Fibroblast of lung (primary cell): ENCODE results near the gene SMKR1. TPM values are rescaled to one million over a fixed set of nuclear protein-coding genes. Genes with fewer than 3 reads are reported as not detected.

ENCODE experiments used
- DNase-seq, 2 donors: peaks; one replicate each; pipeline versions ENCODE4 v3.0.0 to v3.0.0-alpha.2; 2010; ENCODE audit warnings: low read depth in 2 of 2
- H2AFZ ChIP-seq: 2 replicates; pipeline ENCODE4 v1.5.1; 2012; ENCODE audit warnings: low read length, control low read depth, inconsistent platforms
- H3K27ac ChIP-seq: 2 replicates; pipeline ENCODE4 v1.5.1; 2011; ENCODE audit warnings: low read length, control low read depth; ENCODE audit not compliant: insufficient read depth
- H3K27me3 ChIP-seq: 2 replicates; pipeline ENCODE4 v1.5.1; 2011; ENCODE audit warnings: mild to moderate bottlenecking, low read length; ENCODE audit not compliant: control insufficient read depth, insufficient read depth
- H3K36me3 ChIP-seq: 2 replicates; pipeline ENCODE4 v1.5.1; 2011; ENCODE audit warnings: low read length; ENCODE audit not compliant: control insufficient read depth, insufficient read depth
- H3K4me1 ChIP-seq: 2 replicates; pipeline ENCODE4 v1.5.1; 2011; ENCODE audit warnings: low read length; ENCODE audit not compliant: control insufficient read depth, insufficient read depth; ENCODE audit errors: extremely low read depth
- H3K4me2 ChIP-seq: 2 replicates; pipeline ENCODE4 v1.5.1; 2011; ENCODE audit warnings: low read length, control low read depth; ENCODE audit not compliant: insufficient read depth; ENCODE audit errors: extremely low read depth
- H3K4me3 ChIP-seq, 4 experiments: fragments of 200-600 bp in 1 of 4; sonication (generic) in 1 of 4; replicated peaks in 1 of 4; 2 replicates each; pipeline ENCODE4 v1.5.1; 2011 to 2016; ENCODE audit warnings: low read length in 4 of 4, low read depth in 3 of 4, mild to moderate bottlenecking in 3 of 4, control low read depth in 2 of 4, inconsistent platforms in 1 of 4, mixed read lengths in 1 of 4; ENCODE audit not compliant: insufficient read depth in 1 of 4; ENCODE audit errors: control extremely low read depth in 1 of 4
- H3K79me2 ChIP-seq: 2 replicates; pipeline ENCODE4 v1.5.1; 2012; ENCODE audit warnings: mild to moderate bottlenecking, low read length, inconsistent platforms; ENCODE audit not compliant: control insufficient read depth, insufficient read depth
- H3K9ac ChIP-seq: 2 replicates; pipeline ENCODE4 v1.5.1; 2011; ENCODE audit warnings: mild to moderate bottlenecking, low read length, control low read depth; ENCODE audit not compliant: insufficient read depth
- H3K9me3 ChIP-seq: 2 replicates; pipeline ENCODE4 v1.5.1; 2012; ENCODE audit warnings: low read depth, low read length; ENCODE audit not compliant: control insufficient read depth, insufficient read depth
- H4K20me1 ChIP-seq: 2 replicates; pipeline ENCODE4 v1.5.1; 2011; ENCODE audit warnings: low read length; ENCODE audit not compliant: control insufficient read depth, insufficient read depth; ENCODE audit errors: extremely low read depth
- CTCF ChIP-seq, 2 donors: IDR thresholded peaks in 1 of 2; conservative IDR thresholded peaks in 1 of 2; 1 replicate in 1 of 2; 2 replicates in 1 of 2; pipeline ENCODE4 v1.5.1; 2011 to 2012; ENCODE audit warnings: low read length in 2 of 2, control low read depth in 1 of 2, inconsistent platforms in 1 of 2, low read depth in 1 of 2, mild to moderate bottlenecking in 1 of 2
- EZH2 ChIP-seq: IDR thresholded peaks from 2 replicates; pipeline ENCODE4 v1.5.1; 2012; ENCODE audit warnings: low read length, control low read depth, mild to moderate bottlenecking; ENCODE audit errors: missing control alignments
- polyA minus RNA-seq: library from RNA; depleted of rRNA, polyadenylated mRNA; stranded (reverse); fragments of >200 nt; gene quantifications from 2 replicates; pipeline ENCODE4 v1.2.3, GENCODE V29; 2011; ENCODE audit warnings: low replicate concordance
- polyA plus RNA-seq, 2 donors: library from polyadenylated mRNA; depleted of rRNA in 1 of 2; stranded (reverse) in 1 of 2; unstranded in 1 of 2; fragments of >200 nt; gene quantifications; 2 replicates each; pipeline ENCODE4 v1.2.1, GENCODE V29; 2011 to 2012; ENCODE audit warnings: missing spikeins in 1 of 2
- total RNA-seq: library from RNA; depleted of rRNA; stranded (reverse); fragments of >200 nt; gene quantifications from 2 replicates; pipeline ENCODE4 v1.2.1, GENCODE V29; 2014

SMKR1 gene
- total RNA-seq (0.51 and 3.5 TPM in 2 replicates), polyA plus RNA-seq (0.49 and 1.8 TPM in 2 replicates), polyA minus RNA-seq (not detected in 2 replicates)
- polyA plus RNA-seq (2012) = 0.38 and 1.3 TPM in 2 replicates

GRCh38 chr7:129501760-129502707, at the start of gene SMKR1:
Gene SMKR1, plus strand, starts transcription at chr7:129502531. Its CDS starts 294 bp downstream, at chr7:129502825.
- H3K79me2 ChIP-seq = no peaks in the 10 kb centered on the region
- H3K4me1 ChIP-seq = peaks cover 2% of the 10 kb centered on the region
- no peaks in the 10 kb centered on the region for H4K20me1 ChIP-seq
- no peaks in the 10 kb centered on the region for H3K36me3 ChIP-seq
- H3K27ac ChIP-seq = no peak within 1 kb of the TSS
- peak within 1 kb of the TSS; percentile 88 for H3K4me2 ChIP-seq
- peak within 1 kb of the TSS; percentile 53 for H3K9ac ChIP-seq
- peaks cover 4% of the 10 kb centered on the region for H3K27me3 ChIP-seq
- DNase-seq = peak; percentile 51 to 58
- peak within 1 kb of the TSS; percentile 69 for H2AFZ ChIP-seq
- no peaks in the 10 kb centered on the region for H3K9me3 ChIP-seq
- no peak for TF ChIP-seq CTCF (conservative IDR thresholded peaks at IDR 0.05 in 1 of 2, IDR thresholded peaks at IDR 0.05 in 1 of 2; ENCODE audit: low read depth in 1 of 2, low read length in 2 of 2)
- H3K4me3 ChIP-seq = peak within 1 kb of the TSS; percentile 53 to 61 (median 58)

- Histone ChIP-seq H2AFZ (no peak overlapping the region), H4K20me1 (no peaks in the 10 kb centered on the region)
Observed at GRCh38 chr7:129452589-129453231, 49.6 kb upstream of the SMKR1 start.

More at GRCh38 chr7:129452589-129453231, 49.6 kb upstream of the SMKR1 start:
- Histone ChIP-seq H3K9me3 (no peaks in the 10 kb centered on the region), H3K9ac (no peak overlapping the region), H3K36me3 (no peaks in the 10 kb centered on the region), H3K27me3 (no peaks in the 10 kb centered on the region), H3K4me2 (no peak overlapping the region), H3K4me1 (no peaks in the 10 kb centered on the region), H3K4me3 (no peak overlapping the region), H3K27ac (no peak overlapping the region), H3K79me2 (no peaks in the 10 kb centered on the region)
- no peak for DNase-seq
- TF ChIP-seq EZH2 (no peak), CTCF (conservative IDR thresholded peaks at IDR 0.05 in 1 of 2, IDR thresholded peaks at IDR 0.05 in 1 of 2; ENCODE audit: low read depth in 1 of 2, low read length in 2 of 2) (no peak)
